Endothelial cell of umbilical vein (primary cell): ENCODE measurements around the gene GRIA1. TPM values are rescaled to one million over a fixed set of nuclear protein-coding genes. Genes with fewer than 3 reads are reported as not detected.

Experiments
- BruUV-seq: library from RNA; stranded (reverse); fragments of 400-500 nt; replicated peaks from 2 replicates; lab custom pipeline; 2021; lab: Mats Ljungman, UMichigan
- CTCF ChIA-PET: fragments of 300-600, 350-600 bp; sonication (Branson Sonifier 250); formaldehyde crosslinking; loops from one replicate; lab custom pipeline; 2021; ENCODE audit warnings: antibody characterized with exemption, inconsistent platforms; lab: Charles Lee
- POLR2A ChIA-PET: fragments of 300-600, 350-600 bp; sonication (Branson Sonifier 250); formaldehyde crosslinking; loops from one replicate; lab custom pipeline; 2021; ENCODE audit warnings: antibody characterized with exemption, inconsistent platforms; lab: Charles Lee
- DNase-seq: peaks from one replicate; pipeline ENCODE4 v3.0.0-alpha.2; 2011; ENCODE audit warnings: low read depth, low spot score
- FAIRE-seq: peaks from 2 replicates; lab custom pipeline; 2011; peaks lifted over from hg19 to GRCh38; lab: Jason Lieb, UNC
- H2AFZ ChIP-seq: 2 replicates; pipeline ENCODE4 v1.6.0; 2012; ENCODE audit warnings: low read depth, low read length, control low read depth, inconsistent platforms
- H3K27ac ChIP-seq: 2 replicates; pipeline ENCODE4 v1.5.1; 2011; ENCODE audit warnings: low read depth, mild to moderate bottlenecking, control low read depth, low read length, moderate library complexity; ENCODE audit not compliant: insufficient read depth
- H3K27me3 ChIP-seq, 2 experiments: 2 replicates each; pipeline versions ENCODE4 v1.6.0 to v1.6.1; 2011; ENCODE audit warnings: low read length in 2 of 2, mixed read lengths in 1 of 2; ENCODE audit not compliant: control insufficient read depth in 2 of 2, insufficient read depth in 2 of 2
- H3K36me3 ChIP-seq, 2 experiments: 2 replicates in 1 of 2; 3 replicates in 1 of 2; pipeline ENCODE4 v1.5.1; 2011; ENCODE audit warnings: low read length in 2 of 2, mild to moderate bottlenecking in 1 of 2, moderate library complexity in 1 of 2; ENCODE audit not compliant: control insufficient read depth in 2 of 2, insufficient read depth in 2 of 2; ENCODE audit errors: extremely low read depth in 1 of 2
- H3K4me1 ChIP-seq: 3 replicates; pipeline ENCODE4 v1.5.1; 2011; ENCODE audit warnings: mild to moderate bottlenecking, low read length; ENCODE audit not compliant: control insufficient read depth, insufficient read depth; ENCODE audit errors: extremely low read depth
- H3K4me2 ChIP-seq: 2 replicates; pipeline ENCODE4 v1.6.1; 2011; ENCODE audit warnings: low read length, control low read depth, mixed read lengths; ENCODE audit not compliant: insufficient read depth
- H3K4me3 ChIP-seq, 3 experiments: fragments of 200-600 bp in 1 of 3; sonication (generic), shearing (Covaris generic) in 1 of 3; replicated peaks in 1 of 3; 2 replicates each; pipeline ENCODE4 v1.5.1; 2011 to 2016; ENCODE audit warnings: control low read depth in 3 of 3, low read length in 3 of 3, mild to moderate bottlenecking in 2 of 3, inconsistent platforms in 1 of 3, low read depth in 1 of 3, moderate library complexity in 1 of 3; ENCODE audit not compliant: insufficient read depth in 1 of 3
- H3K79me2 ChIP-seq: 2 replicates; pipeline ENCODE4 v1.6.0; 2012; ENCODE audit warnings: low read length, inconsistent platforms; ENCODE audit not compliant: control insufficient read depth, insufficient read depth
- H3K9ac ChIP-seq: replicated peaks from 2 replicates; pipeline ENCODE3; 2011; ENCODE audit warnings: low read length, control low read depth; ENCODE audit not compliant: insufficient read depth; ENCODE audit errors: extremely low read depth
- H3K9me1 ChIP-seq: replicated peaks from 3 replicates; pipeline ENCODE4 v1.6.0; 2011; ENCODE audit warnings: mild to moderate bottlenecking, low read length; ENCODE audit not compliant: control insufficient read depth, insufficient read depth; ENCODE audit errors: extremely low read depth
- H3K9me3 ChIP-seq: replicated peaks from 2 replicates; pipeline ENCODE4 v1.5.1; 2012; ENCODE audit warnings: low read length, inconsistent platforms; ENCODE audit not compliant: control insufficient read depth, insufficient read depth
- H4K20me1 ChIP-seq: replicated peaks from 2 replicates; pipeline ENCODE3; 2011; ENCODE audit warnings: mild to moderate bottlenecking, low read length; ENCODE audit not compliant: control insufficient read depth, insufficient read depth; ENCODE audit errors: extremely low read depth
- CTCF ChIP-seq, 2 donors: IDR thresholded peaks; 1 replicate in 1 of 2; 2 replicates in 1 of 2; pipeline ENCODE4 v1.5.1; 2011; ENCODE audit warnings: low read length in 2 of 2, mild to moderate bottlenecking in 2 of 2, moderate library complexity in 2 of 2, control low read depth in 1 of 2, inconsistent platforms in 1 of 2, low read depth in 1 of 2; ENCODE audit not compliant: insufficient read depth in 1 of 2; ENCODE audit errors: extremely low read depth in 1 of 2
- EZH2 ChIP-seq: IDR thresholded peaks from 2 replicates; pipeline ENCODE4 v1.6.1; 2012; ENCODE audit warnings: borderline replicate concordance, low read depth, mild to moderate bottlenecking, moderate library complexity, low read length, inconsistent platforms; ENCODE audit not compliant: severe bottlenecking
- GATA2 ChIP-seq: IDR thresholded peaks from 2 replicates; pipeline ENCODE4 v1.7.0; 2011; ENCODE audit warnings: low read depth, mild to moderate bottlenecking, moderate library complexity, mixed read lengths, low read length; ENCODE audit not compliant: insufficient read length, insufficient read depth
- JUN ChIP-seq: IDR thresholded peaks from 2 replicates; pipeline ENCODE4 v1.6.1; 2011; ENCODE audit warnings: borderline replicate concordance, low read depth; ENCODE audit not compliant: insufficient read length, insufficient read depth
- MYC ChIP-seq: IDR thresholded peaks from one replicate; pipeline ENCODE4 v1.6.1; 2011; ENCODE audit warnings: mild to moderate bottlenecking, low read depth, low read length
- POLR2A ChIP-seq: IDR thresholded peaks from 2 replicates; pipeline ENCODE4 v1.6.1; 2012; ENCODE audit warnings: low read depth, mild to moderate bottlenecking, control low read depth, low read length
- POLR2AphosphoS5 ChIP-seq: IDR thresholded peaks from 2 replicates; pipeline ENCODE4 v1.6.1; 2012; ENCODE audit warnings: low read depth, mild to moderate bottlenecking, control low read depth, low read length, moderate library complexity; ENCODE audit not compliant: insufficient read depth
- dilution Hi-C: fragments of 300-500 bp; cut with MboI; formaldehyde crosslinking; loops from one replicate; pipeline ENCODE4 v1.15.0; 2019; ENCODE audit warnings: low sequenced_read_pairs; ENCODE audit not compliant: extremely low pct_ligation_motif_present
- intact Hi-C: fragments of 100-400 bp; cut with micrococcal nuclease; formaldehyde crosslinking; loops from one replicate; pipeline ENCODE4 v1.10.0; 2022
- polyA plus RNA-seq, 4 experiments: library from polyadenylated mRNA; depleted of rRNA in 3 of 4; stranded (reverse) in 3 of 4; unstranded in 1 of 4; fragments of >200 nt; gene quantifications; 2 replicates each; pipeline versions ENCODE4 v1.2.1 to v1.2.3, GENCODE V29; 2011 to 2012; ENCODE audit warnings: missing spikeins in 1 of 4
- total RNA-seq: library from RNA; stranded (reverse); gene quantifications from 2 replicates; pipeline ENCODE4 v1.2.3, GENCODE V29; 2021
- TF ChIP-seq, protein P1 (sequence below): IDR thresholded peaks from 2 replicates; pipeline ENCODE4 v1.6.1; 2011; ENCODE audit not compliant: insufficient read depth, insufficient read length

Gene GRIA1
- total and polyA plus RNA-seq, 2 donors (not counting 3 experiments of a cell fraction or from before 2014, with no cell fraction given): not detected

GRCh38 chr5:153690236-153690635 lies 199.8 kb downstream of the GRIA1 start:
- dilution Hi-C loops (no loop called here), intact Hi-C loops (no loop called here)
- no peak overlapping the region for H3K27ac ChIP-seq
- no peaks in the 10 kb centered on the region for H3K36me3 ChIP-seq
- no peak overlapping the region for H3K4me2 ChIP-seq
- H2AFZ ChIP-seq: no peak overlapping the region
- no peaks in the 10 kb centered on the region for H3K9me3 ChIP-seq
- no peaks in the 10 kb centered on the region for H3K79me2 ChIP-seq
- H3K27me3 ChIP-seq: no peaks in the 10 kb centered on the region
- no peak for DNase-seq
- H3K9ac ChIP-seq: no peak overlapping the region
- H3K9me1 ChIP-seq: no peaks in the 10 kb centered on the region
- ChIA-PET CTCF (no interaction called here), POLR2A (no interaction called here)
- no peak overlapping the region for H3K4me3 ChIP-seq
- BruUV-seq: no TSS peak
- no peaks in the 10 kb centered on the region for H4K20me1 ChIP-seq
- TF ChIP-seq EZH2 (no peak), POLR2A (no peak), GATA2 (no peak), CTCF (IDR thresholded peaks at IDR 0.05; ENCODE audit: extremely low read depth in 1 of 2, insufficient read depth in 1 of 2, low read depth in 1 of 2, low read length in 2 of 2) (no peak), POLR2AphosphoS5 (no peak), MYC (no peak), JUN (no peak)
- TF ChIP-seq, protein P1, sequence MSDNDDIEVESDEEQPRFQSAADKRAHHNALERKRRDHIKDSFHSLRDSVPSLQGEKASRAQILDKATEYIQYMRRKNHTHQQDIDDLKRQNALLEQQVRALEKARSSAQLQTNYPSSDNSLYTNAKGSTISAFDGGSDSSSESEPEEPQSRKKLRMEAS: no peak
- no peak for FAIRE-seq
- H3K4me1 ChIP-seq: no peaks in the 10 kb centered on the region
